Mesendoderm (in vitro differentiated cells): ENCODE results near the gene SOX18. TPM values are rescaled to one million over a fixed set of nuclear protein-coding genes. Genes with fewer than 3 reads are reported as not detected.

Source experiments
- DNase-seq: peaks from one replicate; pipeline ENCODE4 v3.0.0; 2013
- H2AK5ac ChIP-seq: 2 replicates; pipeline ENCODE4 v1.6.1; 2013; ENCODE audit warnings: low read length, inconsistent platforms
- H2BK120ac ChIP-seq: 2 replicates; pipeline ENCODE4 v1.6.1; 2013; ENCODE audit warnings: low read depth, mild to moderate bottlenecking, low read length, moderate library complexity, mixed read lengths
- H2BK15ac ChIP-seq: replicated peaks from 2 replicates; pipeline ENCODE4 v1.6.1; 2013; ENCODE audit warnings: low read depth, mild to moderate bottlenecking, moderate library complexity
- H2BK5ac ChIP-seq: 2 replicates; pipeline ENCODE4 v1.6.1; 2013; ENCODE audit warnings: low read length, inconsistent platforms
- H3K18ac ChIP-seq: 2 replicates; pipeline ENCODE4 v1.6.1; 2013; ENCODE audit warnings: mild to moderate bottlenecking, low read length, mixed read lengths
- H3K23ac ChIP-seq: one replicate; pipeline ENCODE4 v1.6.1; 2013; ENCODE audit warnings: low read length
- H3K27ac ChIP-seq: 2 replicates; pipeline ENCODE4 v1.5.1; 2013; ENCODE audit warnings: low read depth, mild to moderate bottlenecking, inconsistent platforms, low read length, moderate library complexity
- H3K27me3 ChIP-seq: 2 replicates; pipeline ENCODE4 v1.6.1; 2013; ENCODE audit warnings: low read length, control low read depth, mild to moderate bottlenecking, inconsistent platforms; ENCODE audit not compliant: insufficient read depth, poor library complexity
- H3K36me3 ChIP-seq: 2 replicates; pipeline ENCODE4 v1.6.1; 2013; ENCODE audit warnings: low read length, inconsistent platforms; ENCODE audit not compliant: control insufficient read depth, insufficient read depth
- H3K4ac ChIP-seq: one replicate; pipeline ENCODE4 v1.6.1; 2013; ENCODE audit warnings: low read depth, mild to moderate bottlenecking, low read length, moderate library complexity
- H3K4me1 ChIP-seq: 2 replicates; pipeline ENCODE4 v1.6.1; 2013; ENCODE audit warnings: low read depth, low read length, inconsistent platforms; ENCODE audit not compliant: control insufficient read depth
- H3K4me2 ChIP-seq: 2 replicates; pipeline ENCODE4 v1.6.1; 2013; ENCODE audit warnings: low read length
- H3K4me3 ChIP-seq: 2 replicates; pipeline ENCODE4 v1.5.1; 2013; ENCODE audit warnings: mild to moderate bottlenecking, low read length
- H3K56ac ChIP-seq: one replicate; pipeline ENCODE4 v1.6.1; 2013; ENCODE audit warnings: low read length
- H3K79me1 ChIP-seq: 2 replicates; pipeline ENCODE4 v1.6.1; 2013; ENCODE audit warnings: low read length, inconsistent platforms
- H3K79me2 ChIP-seq: 2 replicates; pipeline ENCODE4 v1.6.1; 2013; ENCODE audit warnings: mild to moderate bottlenecking, low read length; ENCODE audit not compliant: control insufficient read depth, insufficient read depth
- H3K9ac ChIP-seq: 2 replicates; pipeline ENCODE4 v1.6.1; 2013; ENCODE audit warnings: low read length, inconsistent platforms
- H4K5ac ChIP-seq: one replicate; pipeline ENCODE4 v1.6.1; 2013; ENCODE audit warnings: low read length
- H4K8ac ChIP-seq: one replicate; pipeline ENCODE4 v1.6.1; 2013; ENCODE audit warnings: low read depth, mild to moderate bottlenecking, control low read depth, low read length, moderate library complexity
- WGBS: extraction: QIAGEN DNeasy Blood & Tissue Kit; methylation state at CpG from one replicate; pipeline ENCODE4 v1.1.7; 2013; ENCODE audit warnings: low lambda C conversion rate, missing lambda C conversion rate; ENCODE audit not compliant: insufficient coverage; ENCODE audit errors: extremely low coverage; 5-methylcytosine and 5-hydroxymethylcytosine counted together
- small RNA-seq: library from polyadenylated mRNA; stranded (forward); fragments of <200 nt; extraction: miRNeasy Mini kit (QIAGEN cat#:217004); gene quantifications from one replicate; pipeline ENCODE3, GENCODE V24; 2013; ENCODE audit not compliant: insufficient read depth

Gene SOX18

DNA sequence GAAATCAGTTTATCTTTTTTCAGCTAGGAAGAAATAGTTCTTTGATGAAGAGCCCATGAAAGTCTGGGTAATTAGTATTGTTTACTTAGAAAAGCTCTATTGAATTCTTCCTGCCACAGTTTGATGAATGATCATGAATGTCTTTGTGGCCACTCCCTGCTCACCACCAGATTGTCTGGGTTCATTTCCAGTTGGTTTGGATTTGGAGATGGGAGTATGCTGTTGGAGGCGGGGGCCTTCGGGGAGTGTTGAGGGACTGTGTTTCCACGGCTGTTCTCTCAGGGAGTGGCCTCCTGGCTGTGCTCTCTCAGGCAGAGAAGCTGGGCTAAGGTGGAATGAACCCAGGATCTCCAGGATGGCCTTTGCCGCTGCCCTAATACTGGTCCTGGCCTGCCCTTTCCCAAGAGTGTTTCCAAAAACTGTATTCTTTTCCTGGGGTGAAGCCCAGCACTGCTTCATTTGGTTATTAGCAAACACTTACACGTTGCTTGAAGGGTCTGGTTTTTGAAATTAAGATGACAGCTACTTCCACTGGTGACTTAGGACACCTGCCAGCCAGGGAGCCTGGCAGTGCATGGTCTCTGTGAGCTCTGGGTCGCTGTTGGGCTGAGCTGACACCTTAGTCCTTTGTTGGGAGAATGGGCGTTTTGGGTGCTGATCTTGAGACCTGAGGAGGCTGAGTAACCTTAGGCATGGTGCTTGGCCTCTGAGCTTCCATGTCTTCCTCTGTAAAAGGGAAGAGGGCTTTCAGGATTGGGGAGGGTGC lies 45.3 kb downstream of the SOX18 start:
- H3K23ac ChIP-seq: no peak overlapping the region
- DNase-seq: no peak
- H3K4me1 ChIP-seq: no peaks in the 10 kb centered on the region
- H3K4me3 ChIP-seq: no peak overlapping the region
- no peak overlapping the region for H2BK120ac ChIP-seq
- no peak overlapping the region for H4K5ac ChIP-seq
- no CpG with 5 or more reads among the region's 7 CpGs for whole genome bisulfite sequencing
- no peak overlapping the region for H3K18ac ChIP-seq
- no peak overlapping the region for H3K9ac ChIP-seq
- H3K36me3 ChIP-seq: peaks cover 17% of the 10 kb centered on the region
- H3K79me1 ChIP-seq: peaks cover 3% of the 10 kb centered on the region
- H4K8ac ChIP-seq: no peak overlapping the region
- no peak overlapping the region for H2BK15ac ChIP-seq
- H3K79me2 ChIP-seq: no peaks in the 10 kb centered on the region
- no peaks in the 10 kb centered on the region for H3K27me3 ChIP-seq
- H3K4ac ChIP-seq: no peak overlapping the region
- no peak overlapping the region for H3K4me2 ChIP-seq
- H2AK5ac ChIP-seq: no peak overlapping the region
- H3K56ac ChIP-seq: no peak overlapping the region
- no peak overlapping the region for H3K27ac ChIP-seq
- no peak overlapping the region for H2BK5ac ChIP-seq

GRCh38 chr20:64001607-64002011 lies 47.8 kb downstream of the SOX18 start:
- H4K8ac ChIP-seq: no peak overlapping the region
- no peak overlapping the region for H3K23ac ChIP-seq
- H2BK15ac ChIP-seq: no peak overlapping the region
- no peak overlapping the region for H2BK5ac ChIP-seq
- no peak overlapping the region for H3K18ac ChIP-seq
- no peaks in the 10 kb centered on the region for H3K79me2 ChIP-seq
- no peak overlapping the region for H2AK5ac ChIP-seq
- no peak overlapping the region for H3K4ac ChIP-seq
- H3K79me1 ChIP-seq: no peaks in the 10 kb centered on the region
- H3K27me3 ChIP-seq: no peaks in the 10 kb centered on the region
- H3K36me3 ChIP-seq: peaks cover 15% of the 10 kb centered on the region
- H3K27ac ChIP-seq: no peak overlapping the region
- no peak for DNase-seq
- H2BK120ac ChIP-seq: no peak overlapping the region
- H3K4me3 ChIP-seq: no peak overlapping the region
- no peak overlapping the region for H3K9ac ChIP-seq
- no CpG with 5 or more reads among the region's 11 CpGs for WGBS
- H4K5ac ChIP-seq: no peak overlapping the region
- H3K56ac ChIP-seq: no peak overlapping the region
- no peak overlapping the region for H3K4me2 ChIP-seq
- H3K4me1 ChIP-seq: no peaks in the 10 kb centered on the region

- Histone ChIP-seq H4K8ac (no peak overlapping the region), H3K36me3 (peaks cover 16% of the 10 kb centered on the region), H3K4me2 (no peak overlapping the region), H2AK5ac (no peak overlapping the region), H3K9ac (no peak overlapping the region), H2BK5ac (no peak overlapping the region), H3K79me2 (no peaks in the 10 kb centered on the region), H4K5ac (no peak overlapping the region), H3K18ac (no peak overlapping the region), H3K27me3 (no peaks in the 10 kb centered on the region), H3K27ac (no peak overlapping the region), H2BK120ac (no peak overlapping the region), H3K79me1 (no peaks in the 10 kb centered on the region), H3K4ac (no peak overlapping the region), H3K4me1 (no peaks in the 10 kb centered on the region), H3K23ac (no peak overlapping the region), H2BK15ac (no peak overlapping the region), H3K56ac (no peak overlapping the region), H3K4me3 (no peak overlapping the region)
- no CpG with 5 or more reads among the region's 12 CpGs for WGBS
- no peak for DNase-seq
Measured at GRCh38 chr20:64000906-64001305, 48.5 kb downstream of the SOX18 start.

Small RNA genes within 50 kb of the gene (small RNA-seq; reads per million reads assigned to genes)
- not detected for gene AL355803.1
- gene MIR6813: not detected
